GM21526 (cell line): ENCODE data around the gene GPX1.
"Not testable (repeated sequence)": the region's sequence is repeated elsewhere in the genome, so short reads cannot be mapped to it uniquely, and the experiment has no call there.

Experiments
- ATAC-seq: cut with Tn5 transposase; IDR thresholded peaks from one replicate; pipeline ENCODE4 v1.9.1; 2021; ENCODE audit warnings: moderate library complexity; ENCODE audit not compliant: unreplicated experiment, low FRiP score

GPX1 gene

GRCh38 chr3:49358884-49359225, 702 bp upstream of the GPX1 start:
- no peak for ATAC-seq

- peak; percentile 17 for ATAC-seq
These were observed 523 bp downstream of the GPX1 start for GRCh38 chr3:49357443-49358216.

GRCh38 chr3:49357095-49357442, 1.1 kb downstream of the GPX1 start:
- ATAC-seq, result not testable (repeated sequence)

GRCh38 chr3:49352890-49353421, 5.2 kb downstream of the GPX1 start:
- no peak for ATAC-seq

- no peak for ATAC-seq
These were observed 5.9 kb downstream of the GPX1 start for GRCh38 chr3:49352281-49352680.

GRCh38 chr3:49351521-49352011, 6.6 kb downstream of the GPX1 start:
- no peak for ATAC-seq

- no peak for ATAC-seq
These were observed 8.6 kb downstream of the GPX1 start for GRCh38 chr3:49349348-49350114.

GRCh38 chr3:49348361-49348760, 9.8 kb downstream of the GPX1 start:
- not testable (repeated sequence) for ATAC-seq

GRCh38 chr3:49346797-49347251, 11.3 kb downstream of the GPX1 start:
- no peak for ATAC-seq

- ATAC-seq, result no peak
These were observed 15.0 kb downstream of the GPX1 start for GRCh38 chr3:49343163-49343562.

GRCh38 chr3:49341996-49342395, 16.2 kb downstream of the GPX1 start:
- ATAC-seq, result no peak

- peak; percentile 80 for ATAC-seq
These were observed 18.0 kb downstream of the GPX1 start, which contains the start of gene USP4 for GRCh38 chr3:49339941-49340800. USP4 (minus strand) TSS chr3:49340053; CDS start chr3:49340024, 29 bp downstream.

- peak; percentile 20 for ATAC-seq
These were observed 18.6 kb downstream of the GPX1 start for GRCh38 chr3:49339581-49339940.

- ATAC-seq, result no peak
These were observed 24.1 kb downstream of the GPX1 start for GRCh38 chr3:49333916-49334633.

- ATAC-seq, result no peak
These were observed 25.1 kb downstream of the GPX1 start for GRCh38 chr3:49333091-49333490.

GRCh38 chr3:49329186-49329585, 29.0 kb downstream of the GPX1 start:
- no peak for ATAC-seq

GRCh38 chr3:49328350-49328749, 29.8 kb downstream of the GPX1 start:
- ATAC-seq, result not testable (repeated sequence)

GRCh38 chr3:49327485-49327884, 30.7 kb downstream of the GPX1 start:
- ATAC-seq, result no peak

- ATAC-seq, result no peak
These were observed 33.4 kb downstream of the GPX1 start for GRCh38 chr3:49324768-49325167.
